Liver (tissue), 3 donors: ENCODE data around the gene MTG1.

Experiments
- FOXA1 ChIP-seq: IDR thresholded peaks from 2 replicates; pipeline ENCODE4 v1.6.1; 2016; ENCODE audit warnings: antibody characterized with exemption
- HNF4G ChIP-seq: IDR thresholded peaks from 2 replicates; pipeline ENCODE4 v1.6.1; 2016; ENCODE audit warnings: antibody characterized with exemption
- RAD21 ChIP-seq, 2 donors: IDR thresholded peaks; 2 replicates each; pipeline ENCODE4 v1.6.1; 2016; ENCODE audit warnings: antibody characterized with exemption in 2 of 2, mild to moderate bottlenecking in 2 of 2
- REST ChIP-seq: IDR thresholded peaks from 2 replicates; pipeline ENCODE4 v1.6.1; 2016; ENCODE audit warnings: antibody characterized with exemption, mild to moderate bottlenecking
- TAF1 ChIP-seq: conservative IDR thresholded peaks from 2 replicates; pipeline ENCODE4 v1.6.1; 2016; ENCODE audit warnings: antibody characterized with exemption, mild to moderate bottlenecking
- YY1 ChIP-seq: IDR thresholded peaks from 2 replicates; pipeline ENCODE4 v1.6.1; 2016; ENCODE audit warnings: antibody characterized with exemption, mild to moderate bottlenecking
- ZBTB33 ChIP-seq: IDR thresholded peaks from 2 replicates; pipeline ENCODE4 v1.6.1; 2016; ENCODE audit warnings: antibody characterized with exemption
- TF ChIP-seq, protein P1 (sequence below): fragments of 150-350 bp; IDR thresholded peaks from 2 replicates; pipeline ENCODE4 v1.5.1; 2017; ENCODE audit warnings: improper control_type of control experiment, low read depth, low read length; ENCODE audit not compliant: missing input control
- TF ChIP-seq, protein P2 (sequence below): IDR thresholded peaks from 2 replicates; pipeline ENCODE4 v1.6.1; 2016; ENCODE audit warnings: antibody characterized with exemption
- donor health status: healthy.
- donor health status: healthy.

GRCh38 chr10:133391761-133392518 is 2.0 kb upstream of the MTG1 start:
- TF ChIP-seq, protein P1, sequence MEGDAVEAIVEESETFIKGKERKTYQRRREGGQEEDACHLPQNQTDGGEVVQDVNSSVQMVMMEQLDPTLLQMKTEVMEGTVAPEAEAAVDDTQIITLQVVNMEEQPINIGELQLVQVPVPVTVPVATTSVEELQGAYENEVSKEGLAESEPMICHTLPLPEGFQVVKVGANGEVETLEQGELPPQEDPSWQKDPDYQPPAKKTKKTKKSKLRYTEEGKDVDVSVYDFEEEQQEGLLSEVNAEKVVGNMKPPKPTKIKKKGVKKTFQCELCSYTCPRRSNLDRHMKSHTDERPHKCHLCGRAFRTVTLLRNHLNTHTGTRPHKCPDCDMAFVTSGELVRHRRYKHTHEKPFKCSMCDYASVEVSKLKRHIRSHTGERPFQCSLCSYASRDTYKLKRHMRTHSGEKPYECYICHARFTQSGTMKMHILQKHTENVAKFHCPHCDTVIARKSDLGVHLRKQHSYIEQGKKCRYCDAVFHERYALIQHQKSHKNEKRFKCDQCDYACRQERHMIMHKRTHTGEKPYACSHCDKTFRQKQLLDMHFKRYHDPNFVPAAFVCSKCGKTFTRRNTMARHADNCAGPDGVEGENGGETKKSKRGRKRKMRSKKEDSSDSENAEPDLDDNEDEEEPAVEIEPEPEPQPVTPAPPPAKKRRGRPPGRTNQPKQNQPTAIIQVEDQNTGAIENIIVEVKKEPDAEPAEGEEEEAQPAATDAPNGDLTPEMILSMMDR = no peak
- TF ChIP-seq, protein P2, sequence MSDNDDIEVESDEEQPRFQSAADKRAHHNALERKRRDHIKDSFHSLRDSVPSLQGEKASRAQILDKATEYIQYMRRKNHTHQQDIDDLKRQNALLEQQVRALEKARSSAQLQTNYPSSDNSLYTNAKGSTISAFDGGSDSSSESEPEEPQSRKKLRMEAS = no peak
- TF ChIP-seq ZBTB33 = no peak
- no peak for TF ChIP-seq FOXA1
- no peak for TF ChIP-seq RAD21 (IDR thresholded peaks at IDR 0.05)
- no peak for TF ChIP-seq HNF4G
- TF ChIP-seq TAF1 = no peak
- TF ChIP-seq YY1 = no peak
- TF ChIP-seq REST = no peak
